ENCODE results near the gene HOXB7.

- TF ChIP-seq, protein P1, sequence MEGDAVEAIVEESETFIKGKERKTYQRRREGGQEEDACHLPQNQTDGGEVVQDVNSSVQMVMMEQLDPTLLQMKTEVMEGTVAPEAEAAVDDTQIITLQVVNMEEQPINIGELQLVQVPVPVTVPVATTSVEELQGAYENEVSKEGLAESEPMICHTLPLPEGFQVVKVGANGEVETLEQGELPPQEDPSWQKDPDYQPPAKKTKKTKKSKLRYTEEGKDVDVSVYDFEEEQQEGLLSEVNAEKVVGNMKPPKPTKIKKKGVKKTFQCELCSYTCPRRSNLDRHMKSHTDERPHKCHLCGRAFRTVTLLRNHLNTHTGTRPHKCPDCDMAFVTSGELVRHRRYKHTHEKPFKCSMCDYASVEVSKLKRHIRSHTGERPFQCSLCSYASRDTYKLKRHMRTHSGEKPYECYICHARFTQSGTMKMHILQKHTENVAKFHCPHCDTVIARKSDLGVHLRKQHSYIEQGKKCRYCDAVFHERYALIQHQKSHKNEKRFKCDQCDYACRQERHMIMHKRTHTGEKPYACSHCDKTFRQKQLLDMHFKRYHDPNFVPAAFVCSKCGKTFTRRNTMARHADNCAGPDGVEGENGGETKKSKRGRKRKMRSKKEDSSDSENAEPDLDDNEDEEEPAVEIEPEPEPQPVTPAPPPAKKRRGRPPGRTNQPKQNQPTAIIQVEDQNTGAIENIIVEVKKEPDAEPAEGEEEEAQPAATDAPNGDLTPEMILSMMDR (IDR thresholded peaks at IDR 0.05; ENCODE audit: low read depth, low read length): no peak
- no peak for TF ChIP-seq EZH2phosphoT487 (IDR thresholded peaks at IDR 0.05; ENCODE audit: low read depth)
Observed at GRCh38 chr17:48610282-48611211, at the start of gene HOXB7.

Measured in OCI-LY3 (cell line).